GM04504 (cell line): ENCODE measurements around the gene RASIP1.
"Not testable (repeated sequence)": the region's sequence is repeated elsewhere in the genome, so short reads cannot be mapped to it uniquely, and the experiment has no call there.

Experiments used
- DNase-seq: peaks from one replicate; pipeline ENCODE4 v3.0.0-alpha.2; 2012; ENCODE audit warnings: low read depth

RASIP1 gene

DNA sequence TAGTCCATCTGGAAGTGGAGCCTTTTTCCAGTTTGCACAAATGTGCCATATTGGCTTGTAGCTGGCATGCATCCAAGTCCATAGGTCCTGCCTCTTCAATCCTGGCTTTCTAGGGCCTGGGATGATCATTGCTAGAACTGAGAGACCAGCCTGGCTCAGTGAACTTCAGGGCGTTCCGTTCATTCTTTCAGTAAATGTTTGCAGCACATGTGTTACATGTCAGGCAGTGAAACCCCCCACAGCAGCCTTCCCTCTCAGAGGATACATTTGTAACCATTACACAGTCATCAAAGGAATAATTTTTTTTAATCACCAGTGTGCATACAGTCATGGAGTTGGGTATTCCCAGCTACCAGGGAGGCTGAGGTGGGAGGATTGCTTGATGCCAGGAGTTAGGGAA lies 35.0 kb downstream of the RASIP1 start:
- DNase-seq, result no peak

DNA sequence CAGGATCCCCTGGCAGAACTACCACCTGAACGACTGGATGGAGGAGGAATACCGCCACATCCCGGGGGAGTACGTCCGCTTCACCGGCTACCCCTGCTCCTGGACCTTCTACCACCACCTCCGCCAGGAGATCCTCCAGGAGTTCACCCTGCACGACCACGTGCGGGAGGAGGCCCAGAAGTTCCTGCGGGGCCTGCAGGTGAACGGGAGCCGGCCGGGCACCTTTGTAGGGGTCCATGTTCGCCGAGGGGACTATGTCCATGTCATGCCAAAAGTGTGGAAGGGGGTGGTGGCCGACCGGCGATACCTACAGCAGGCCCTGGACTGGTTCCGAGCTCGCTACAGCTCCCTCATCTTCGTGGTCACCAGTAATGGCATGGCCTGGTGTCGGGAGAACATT lies 37.1 kb downstream of the RASIP1 start:
- no peak for DNase-seq

DNA sequence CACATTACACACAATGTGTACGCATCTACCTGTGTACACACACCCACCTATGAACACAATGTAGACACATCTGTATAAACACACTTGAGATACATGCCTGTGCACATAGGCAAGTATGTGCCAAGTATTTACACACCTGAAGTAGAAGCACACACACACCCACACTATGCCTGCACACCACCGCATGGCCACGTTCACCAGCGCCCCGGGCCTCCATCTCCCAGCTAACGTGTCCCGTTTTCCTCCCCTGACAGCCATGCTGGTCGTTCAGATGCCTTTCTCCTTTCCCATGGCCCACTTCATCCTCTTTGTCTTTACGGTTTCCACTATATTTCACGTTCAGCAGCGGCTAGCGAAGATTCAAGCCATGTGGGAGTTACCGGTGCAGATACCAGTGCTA lies 37.7 kb downstream of the RASIP1 start:
- no peak for DNase-seq

DNA sequence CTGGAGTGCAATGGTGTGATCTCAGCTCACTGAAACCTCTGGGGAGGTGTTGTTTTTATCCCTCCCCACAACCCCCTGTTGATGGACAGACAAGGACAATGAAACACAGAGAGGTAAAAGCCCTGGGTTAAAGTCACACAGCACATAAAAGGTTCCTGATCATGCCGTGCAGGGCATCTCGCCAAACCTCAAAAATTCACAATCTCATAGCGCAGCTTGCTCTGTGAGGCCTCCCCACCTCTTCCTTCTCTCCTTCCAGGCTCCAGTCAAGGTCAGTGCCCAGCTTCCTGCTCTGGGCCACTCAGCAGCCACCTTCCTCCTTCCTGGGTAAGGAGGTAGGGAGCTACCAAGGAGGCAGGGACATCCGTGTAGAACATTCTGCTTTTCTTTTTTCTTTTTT lies 42.4 kb downstream of the RASIP1 start:
- peak; percentile 52 for DNase-seq

DNA sequence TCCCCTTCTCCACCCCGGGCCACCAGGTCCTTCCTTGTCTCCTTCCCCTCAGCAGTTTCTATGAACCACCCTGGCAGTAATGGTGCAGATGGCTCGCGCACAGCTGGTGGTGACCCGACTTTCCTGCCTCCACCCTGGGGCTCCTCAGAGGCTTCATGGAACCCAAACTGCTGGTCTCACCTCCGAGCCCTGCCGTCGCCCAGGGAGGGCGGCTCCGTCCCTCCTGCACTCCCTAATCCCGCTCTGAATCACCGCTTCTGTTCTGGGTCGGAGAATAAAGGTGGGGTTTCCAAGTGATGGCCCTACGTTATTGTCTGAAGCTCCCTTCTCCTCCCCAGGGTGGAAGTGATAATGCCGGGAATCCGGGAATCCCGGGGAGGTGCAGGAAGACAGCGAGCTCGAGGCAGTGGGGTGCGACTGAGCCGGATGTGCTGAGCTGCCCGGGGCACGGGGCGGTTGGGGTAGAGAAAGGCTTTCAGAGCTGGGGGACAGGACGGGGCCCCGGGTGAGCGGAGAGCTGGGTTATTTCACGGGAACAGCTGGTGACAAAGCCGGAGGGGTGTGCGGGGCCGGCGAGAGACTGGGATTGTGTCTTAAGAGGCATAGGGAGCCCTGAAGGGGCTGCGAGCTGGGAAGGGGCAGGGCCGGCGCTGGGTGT lies 43.9 kb downstream of the RASIP1 start:
- DNase-seq, result no peak

DNA sequence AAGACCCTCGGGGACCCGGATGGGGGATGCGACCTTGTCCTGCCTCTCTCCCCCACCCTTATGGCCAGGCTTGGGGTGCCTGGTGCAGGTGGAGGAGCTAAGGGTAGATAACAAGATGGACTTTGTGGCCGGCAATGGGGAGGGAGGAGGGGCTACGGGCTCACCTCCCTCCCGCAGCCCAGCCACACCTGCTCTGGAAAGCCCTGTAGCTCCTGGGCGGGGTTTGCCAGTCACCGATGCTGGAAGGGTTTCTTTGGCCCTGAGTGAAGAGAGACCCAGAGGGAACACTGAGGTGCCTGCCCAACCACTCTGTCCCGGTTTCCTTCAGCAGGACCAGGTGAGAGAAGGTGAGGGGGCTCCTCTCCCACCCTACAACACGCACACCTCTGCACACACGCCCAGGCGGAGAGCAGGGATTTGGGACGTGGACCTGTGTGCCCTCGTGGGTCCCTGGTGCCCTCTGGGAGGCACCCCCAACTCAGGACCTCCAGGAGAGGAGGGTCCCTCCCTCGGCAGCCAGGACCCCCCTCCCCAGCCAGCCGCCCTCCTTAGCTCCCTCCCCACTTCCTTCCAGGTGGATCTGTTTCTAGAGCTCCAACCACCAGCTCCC lies 44.6 kb downstream of the RASIP1 start, which contains the start of gene FUT2:
TSS of gene FUT2 (plus strand) at position 229 of the 610 bp plus-strand sequence. CDS start 6,986 bp downstream, outside the sequence.
- no peak for DNase-seq

DNA sequence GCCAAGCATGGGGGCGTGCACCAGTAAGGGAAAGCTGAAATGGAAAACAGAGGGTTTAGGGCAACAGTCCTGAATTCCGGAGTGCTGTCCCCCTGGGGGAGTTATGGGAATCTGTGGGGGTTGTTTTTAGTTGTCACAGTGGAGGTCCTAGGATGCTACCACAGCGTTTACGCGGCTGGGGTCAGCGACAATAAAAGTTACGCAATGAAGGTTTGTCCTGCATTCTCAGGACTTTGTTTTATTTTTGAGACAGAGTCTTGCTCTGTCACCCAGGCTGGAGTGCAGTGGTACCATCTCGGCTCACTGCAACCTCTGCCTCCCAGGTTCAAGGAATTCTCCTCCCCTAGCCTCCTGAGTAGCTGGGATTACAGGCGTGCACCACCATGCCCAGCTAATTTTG lies 46.8 kb downstream of the RASIP1 start:
- not testable (repeated sequence) for DNase-seq

DNA sequence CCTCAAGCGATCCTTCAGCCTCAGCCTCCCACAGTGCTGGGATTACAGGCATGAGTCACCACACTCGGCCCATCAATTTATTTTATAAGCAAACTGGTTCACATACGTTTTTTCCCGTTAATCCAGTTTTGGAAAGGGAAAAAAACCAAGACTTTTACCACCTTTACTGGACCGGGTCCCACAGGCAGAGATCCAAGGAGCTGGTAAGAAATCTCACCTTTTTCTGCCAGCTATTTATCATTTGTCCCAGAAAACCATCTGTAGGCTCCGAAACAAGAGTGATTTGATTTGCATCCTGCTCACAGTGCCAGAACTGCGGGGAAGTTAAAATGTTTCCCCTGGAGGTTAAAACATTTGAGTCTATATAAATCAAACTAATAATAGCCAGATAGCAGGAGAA lies 51.0 kb downstream of the RASIP1 start:
- DNase-seq, result no peak

DNA sequence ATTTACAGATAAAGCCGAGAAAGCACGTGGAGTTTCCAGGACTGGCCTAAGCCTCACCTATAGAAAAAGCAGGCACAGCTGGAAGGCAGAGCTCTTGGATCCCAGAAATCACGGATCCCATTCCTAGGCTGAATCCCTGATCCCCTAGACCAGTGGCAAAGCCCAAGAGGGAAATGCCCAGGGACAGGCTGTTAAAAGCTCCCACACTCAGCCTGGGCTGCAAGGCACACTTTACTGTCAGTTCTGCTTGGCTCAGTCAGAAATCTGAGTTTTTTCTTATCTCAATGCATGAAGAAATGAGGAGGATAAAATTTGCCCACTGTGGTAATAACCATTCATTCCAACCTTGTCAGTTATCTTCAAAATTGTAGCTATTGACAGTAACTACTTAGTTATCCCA lies 52.6 kb downstream of the RASIP1 start:
- no peak for DNase-seq

DNA sequence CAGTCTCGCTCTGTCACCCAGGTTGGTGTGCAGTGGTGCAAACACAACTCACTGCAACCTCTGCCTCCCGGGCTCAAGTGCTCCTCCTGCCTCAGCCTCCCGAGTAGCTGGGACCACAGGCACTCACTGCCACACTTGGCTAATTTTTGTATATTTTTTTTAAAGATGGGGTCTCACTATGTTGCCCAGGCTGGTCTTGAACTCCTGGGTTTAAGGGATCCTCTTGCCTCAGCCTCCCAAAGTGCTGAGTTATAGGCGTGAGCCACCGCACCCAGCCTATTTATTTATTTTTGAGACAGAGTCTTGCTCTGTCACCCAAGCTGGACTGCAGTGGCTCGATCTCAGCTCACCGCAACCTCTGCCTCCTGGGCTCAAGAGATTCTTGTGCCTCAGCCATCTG lies 53.8 kb downstream of the RASIP1 start:
- DNase-seq, result not testable (repeated sequence)

DNA sequence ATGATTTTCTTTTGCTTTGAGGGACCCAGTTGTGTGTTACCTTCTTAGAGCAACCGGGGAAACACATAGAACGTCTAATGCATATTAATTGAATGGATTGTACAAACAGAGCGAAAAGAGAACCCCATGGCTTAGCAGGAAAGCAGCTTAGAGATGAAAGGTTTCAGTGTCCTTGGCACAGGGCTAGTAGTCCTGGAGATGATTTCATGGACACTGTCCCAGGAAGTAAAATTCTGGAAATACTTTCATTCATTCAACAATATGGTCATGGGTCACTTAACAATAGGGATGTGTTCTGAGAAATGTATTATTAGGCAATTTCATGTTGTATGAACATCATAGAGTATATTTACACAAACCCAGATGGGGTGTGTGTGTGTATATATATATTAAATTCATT lies 54.3 kb downstream of the RASIP1 start:
- no peak for DNase-seq

DNA sequence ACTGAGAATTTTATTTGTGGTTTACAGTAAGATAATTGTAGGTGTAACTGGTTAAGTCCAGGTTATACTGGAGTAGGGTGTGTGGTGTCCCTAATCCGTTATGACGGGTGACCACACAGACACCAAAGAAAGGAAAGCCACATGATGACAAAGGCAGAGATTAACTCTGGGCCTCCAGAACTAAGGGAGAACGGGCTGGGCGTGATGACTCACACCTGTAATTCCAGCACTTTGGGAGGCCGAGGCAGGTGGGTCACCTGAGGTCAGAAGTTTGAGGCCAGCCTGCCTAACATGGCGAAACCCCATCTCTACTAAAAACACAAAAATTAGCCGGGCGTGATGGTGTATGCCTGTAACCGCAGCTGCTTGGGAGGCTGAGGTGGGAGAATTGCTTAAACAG lies 54.8 kb downstream of the RASIP1 start:
- no peak for DNase-seq

DNA sequence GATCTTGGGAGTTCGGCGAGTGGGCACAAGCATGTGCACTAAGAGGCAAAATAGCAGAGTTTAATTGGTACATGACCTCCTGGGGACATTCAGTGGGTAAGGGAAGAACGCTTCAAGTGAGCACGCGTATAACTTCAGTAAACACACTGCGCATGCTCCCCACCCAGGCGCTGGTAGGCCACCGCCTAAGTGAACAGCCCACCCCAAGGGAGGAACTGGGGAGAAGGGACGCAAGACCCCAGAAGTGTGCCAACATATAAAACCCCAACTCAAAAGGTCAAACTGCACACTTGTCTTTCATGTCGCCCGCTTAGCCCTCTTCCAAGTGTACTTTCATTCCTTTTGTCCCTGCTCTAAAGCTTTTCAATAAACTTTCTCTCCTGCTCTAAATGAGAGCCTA lies 57.1 kb downstream of the RASIP1 start:
- no peak for DNase-seq

DNA sequence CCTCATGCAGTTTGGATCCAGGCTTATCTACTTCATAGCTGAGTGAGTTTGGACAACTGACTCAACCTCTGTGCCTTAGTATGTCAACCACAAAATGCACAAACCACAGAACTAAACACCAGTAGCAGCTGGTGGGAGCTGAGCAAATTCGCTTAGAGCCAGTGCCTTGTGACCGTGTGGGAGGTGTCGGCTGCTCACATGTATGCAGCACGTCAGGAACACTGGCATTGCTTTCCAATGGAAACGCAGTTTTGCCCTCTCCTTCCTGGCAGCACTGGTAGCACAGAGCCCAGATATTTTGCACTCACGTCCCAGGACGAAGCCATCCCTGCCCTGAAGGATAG lies 59.3 kb downstream of the RASIP1 start:
- DNase-seq, result no peak

DNA sequence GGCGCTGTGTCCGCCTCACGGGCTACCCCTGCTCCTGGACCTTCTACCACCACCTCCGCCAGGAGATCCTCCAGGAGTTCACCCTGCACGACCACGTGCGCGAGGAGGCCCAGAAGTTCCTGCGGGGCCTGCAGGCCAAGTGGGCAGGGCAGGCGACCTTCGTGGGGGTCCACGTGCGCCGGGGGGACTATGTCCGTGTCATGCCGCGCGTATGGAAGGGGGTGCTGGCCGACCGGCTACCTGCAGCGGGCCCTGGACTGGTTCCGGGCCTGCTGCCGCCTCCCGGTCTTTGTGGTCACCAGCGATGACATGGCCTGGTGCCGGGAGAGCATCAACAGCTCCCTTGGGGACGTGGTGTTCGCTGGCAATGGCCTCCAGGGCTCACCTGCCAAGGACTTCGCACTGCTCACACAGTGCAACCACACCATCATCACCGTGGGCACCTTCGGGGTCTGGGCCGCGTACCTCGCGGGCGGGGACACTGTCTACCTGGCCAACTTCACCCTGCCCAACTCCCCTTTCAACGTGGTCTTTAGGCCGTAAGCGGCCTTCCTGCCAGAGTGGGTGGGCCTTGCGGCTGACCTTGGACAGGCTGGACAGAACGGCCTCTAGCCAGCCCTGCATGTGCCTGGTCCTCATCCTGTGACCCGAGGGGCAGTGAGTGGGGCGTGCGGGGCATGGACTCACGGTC lies 59.8 kb downstream of the RASIP1 start:
- DNase-seq, result no peak

DNA sequence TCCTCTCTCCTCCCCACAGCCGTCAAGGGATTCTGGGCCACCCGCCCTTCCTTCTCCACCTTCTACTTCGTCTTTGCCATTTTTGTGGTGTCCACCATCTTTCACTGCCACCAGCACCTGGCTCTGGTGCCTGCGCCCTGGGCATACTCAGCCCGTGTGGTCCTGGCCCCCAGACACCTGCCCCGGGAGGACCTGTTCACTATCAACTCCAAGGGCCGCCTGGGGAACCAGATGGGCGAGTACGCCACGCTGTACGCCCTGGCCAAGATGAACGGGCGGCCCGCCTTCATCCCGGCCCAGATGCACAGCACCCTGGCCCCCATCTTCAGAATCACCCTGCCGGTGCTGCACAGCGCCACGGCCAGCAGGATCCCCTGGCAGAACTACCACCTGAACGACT lies 60.4 kb downstream of the RASIP1 start:
- not testable (repeated sequence) for DNase-seq

DNA sequence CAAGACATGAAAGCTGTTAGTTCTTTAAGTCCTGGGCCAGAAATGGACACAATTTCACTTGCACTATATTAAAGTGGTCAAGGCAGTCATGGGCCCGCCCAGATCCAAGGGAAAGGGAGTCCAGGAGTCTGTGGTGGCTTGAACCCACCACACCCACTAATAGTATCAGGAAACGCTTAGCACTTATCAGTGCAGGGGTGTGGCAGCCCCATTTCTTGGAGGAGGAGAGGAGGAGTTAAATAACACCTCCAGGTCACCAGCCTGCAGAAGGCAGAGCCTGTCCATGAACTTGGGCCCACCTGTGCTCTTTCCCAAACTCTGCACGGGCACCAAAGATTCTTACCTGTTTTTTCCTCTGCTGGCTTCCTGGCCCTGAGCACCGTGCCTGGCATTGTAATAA lies 62.2 kb downstream of the RASIP1 start:
- no peak for DNase-seq

DNA sequence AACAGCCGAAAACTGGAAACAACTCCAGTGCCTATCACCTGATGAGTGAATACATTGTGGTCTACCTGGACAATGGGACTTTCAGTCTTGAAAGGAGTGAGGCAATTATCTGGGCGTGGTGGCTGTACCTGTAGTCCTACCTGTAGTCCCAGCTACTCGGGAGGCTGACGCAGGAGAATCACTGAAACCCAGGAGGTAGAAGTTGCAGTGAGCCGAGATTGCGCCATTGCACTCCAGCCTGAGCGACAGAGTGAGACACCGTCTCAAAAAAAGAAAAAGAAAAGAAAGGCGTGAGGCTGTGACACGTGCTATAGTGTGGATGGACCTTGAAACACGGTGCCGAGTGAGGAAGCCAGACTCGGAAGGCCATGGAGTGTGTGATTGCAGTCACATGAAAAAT lies 63.5 kb downstream of the RASIP1 start:
- no peak for DNase-seq

DNA sequence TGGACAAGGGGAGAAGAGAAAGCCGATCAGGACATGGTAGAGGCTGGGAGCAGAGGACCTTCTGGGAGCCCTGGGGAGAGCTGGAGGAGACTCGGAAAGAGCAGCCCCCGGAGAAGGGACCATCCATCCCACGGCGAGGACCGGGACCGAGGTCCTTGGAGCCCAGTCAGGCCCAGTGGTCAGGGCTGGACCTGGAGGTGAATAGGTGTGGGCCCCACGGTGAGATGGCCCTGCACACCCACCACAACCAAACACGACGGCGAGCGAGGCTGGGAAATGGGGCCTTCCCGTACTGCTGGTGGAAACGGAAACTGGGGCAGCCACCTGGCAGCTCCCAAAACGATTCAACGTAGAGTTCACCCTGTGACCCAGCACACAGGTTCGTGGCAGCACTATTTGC lies 63.9 kb downstream of the RASIP1 start:
- DNase-seq, result no peak

DNA sequence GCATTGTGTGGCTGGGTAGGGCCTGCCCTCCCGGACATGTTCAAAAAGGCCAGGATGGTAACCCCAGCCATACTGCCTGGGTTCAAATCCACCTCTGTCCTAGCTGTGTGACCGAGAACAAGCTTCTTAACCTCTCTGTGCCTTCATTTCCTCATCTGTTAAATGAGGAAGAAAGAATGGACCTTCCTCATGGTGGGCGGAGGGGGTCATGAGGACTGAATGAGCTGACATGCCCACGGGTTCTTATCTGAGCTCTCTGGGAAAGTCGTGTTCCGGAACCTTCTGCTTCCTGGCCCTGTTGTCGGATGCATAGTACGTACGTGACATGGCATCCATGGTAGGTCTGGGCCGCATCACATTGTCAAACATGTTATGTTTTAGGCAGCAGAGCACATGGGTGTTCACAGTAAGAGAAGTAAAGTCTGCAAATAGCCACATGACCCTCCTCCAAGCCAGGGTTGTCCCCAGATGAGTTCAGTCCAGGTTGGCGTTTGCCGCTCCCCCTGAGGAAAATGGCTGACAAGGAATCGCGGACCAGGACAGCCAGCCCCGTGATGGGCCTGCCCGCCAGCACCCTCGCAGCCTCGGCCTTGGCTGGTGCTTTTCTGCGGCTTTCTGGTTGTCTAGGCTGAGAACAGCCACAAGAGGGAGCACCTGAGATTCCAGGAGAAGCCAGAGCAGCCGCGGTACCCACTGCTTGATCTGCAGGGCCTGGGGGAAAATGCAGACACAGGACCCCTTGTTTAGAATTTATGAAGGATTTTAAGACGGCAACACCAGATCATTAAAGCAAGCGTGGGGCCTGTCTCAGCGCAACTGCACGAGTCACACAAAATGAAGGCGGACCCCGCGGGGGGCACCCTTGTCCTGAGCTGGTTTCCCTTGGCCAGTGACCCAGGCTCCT lies 65.2 kb downstream of the RASIP1 start:
- peak; percentile 54 for DNase-seq

DNA sequence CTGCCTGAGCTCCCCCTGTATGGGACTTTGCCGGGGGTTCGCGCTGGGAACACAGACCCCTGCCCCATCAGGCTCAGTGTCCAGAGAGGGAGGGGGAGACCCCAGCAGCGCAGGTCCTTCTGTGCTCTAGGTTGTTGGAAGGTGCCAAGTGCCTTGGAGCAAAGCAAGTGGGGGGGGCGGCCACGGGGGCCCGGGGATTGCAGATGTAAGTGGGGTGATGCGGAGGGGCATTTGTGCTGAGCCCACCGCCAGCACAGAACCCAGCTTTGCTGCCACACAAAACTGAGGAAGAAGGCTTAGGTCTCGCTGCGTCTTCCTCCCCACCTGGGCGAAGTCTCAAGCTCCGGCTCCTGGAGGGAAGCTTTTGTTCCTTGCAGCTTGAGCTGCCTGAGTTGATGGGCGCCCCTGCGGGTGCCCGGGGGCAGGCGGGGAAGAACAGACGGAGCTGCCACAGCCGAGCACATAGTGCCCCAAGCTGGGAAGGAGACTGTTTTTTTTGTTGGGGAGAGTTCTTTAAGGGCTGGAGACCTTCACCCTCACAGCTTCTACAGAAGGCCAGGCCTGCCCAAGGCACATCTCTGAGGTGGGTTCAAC lies 66.1 kb downstream of the RASIP1 start:
- DNase-seq, result no peak

DNA sequence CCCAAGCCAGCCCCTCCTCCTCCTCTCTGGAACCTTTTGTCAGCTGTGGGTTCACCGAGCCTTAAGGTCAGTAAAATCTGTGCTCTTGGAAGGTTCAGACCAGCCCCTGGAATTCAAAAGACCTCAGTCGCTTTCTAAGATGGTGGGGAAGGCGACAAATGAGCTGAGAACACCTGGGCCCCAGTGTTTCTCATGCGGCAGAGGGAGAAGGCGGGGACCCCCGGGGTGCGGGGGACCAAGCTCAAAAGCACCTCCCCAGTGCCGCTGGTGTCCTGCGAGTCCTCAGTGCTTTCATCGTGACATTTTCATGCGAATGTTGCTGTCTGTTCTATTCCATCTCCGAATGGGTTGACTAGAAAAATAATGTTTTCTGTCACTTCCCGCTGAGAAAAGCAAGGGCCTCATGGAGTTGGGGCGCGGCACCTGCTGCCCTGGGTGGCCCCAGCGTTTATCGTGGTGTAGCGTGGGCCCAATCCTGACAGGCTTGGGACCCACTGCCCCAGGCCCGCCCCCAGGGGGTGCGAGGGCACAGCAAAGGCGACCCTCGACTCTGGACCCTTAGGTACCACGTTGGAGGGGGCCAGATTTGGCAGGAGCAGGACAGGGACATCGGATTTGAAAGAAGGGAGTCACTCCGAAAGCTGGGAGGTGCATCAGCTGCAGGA lies 66.8 kb downstream of the RASIP1 start:
- no peak for DNase-seq
